MCF 10A (cell line): ENCODE measurements around the gene TXNDC5. TPM values are rescaled to one million over a fixed set of nuclear protein-coding genes. Genes with fewer than 3 reads are reported as not detected.

Experiments used
- Bru-seq: library from RNA; stranded (reverse); fragments of 400-500 nt; gene quantifications from one replicate; lab custom pipeline; 2021; lab: Mats Ljungman, UMichigan
- BruChase-seq, 2 experiments: library from RNA; stranded (reverse); fragments of 400-500 nt; gene quantifications; one replicate each; lab custom pipeline; 2021; lab: Mats Ljungman, UMichigan
- BruUV-seq: library from RNA; stranded (reverse); fragments of 400-500 nt; replicated peaks from 2 replicates; lab custom pipeline; 2021; lab: Mats Ljungman, UMichigan
- CTCF ChIA-PET: fragments of 300-600 bp; sonication (Branson Sonifier 250); formaldehyde crosslinking; extraction: SDS; loops from one replicate; lab custom pipeline; 2021; ENCODE audit warnings: antibody characterized with exemption, inconsistent platforms; lab: Yijun Ruan, JAX
- POLR2A ChIA-PET: fragments of 300-600, 350-650 bp; sonication (Branson Sonifier 250); formaldehyde crosslinking; extraction: SDS; loops from one replicate; lab custom pipeline; 2020; ENCODE audit warnings: antibody characterized with exemption, inconsistent platforms; lab: Yijun Ruan, JAX
- DNase-seq: peaks from one replicate; pipeline ENCODE4 v3.0.0-alpha.2; 2018; ENCODE audit not compliant: unreplicated experiment
- H3K27ac Mint-ChIP-seq: one replicate; pipeline ENCODE4 v1.8.0; 2022; ENCODE audit warnings: mild to moderate bottlenecking, low read depth, mixed read lengths; ENCODE audit not compliant: unreplicated experiment
- H3K27me3 Mint-ChIP-seq: one replicate; pipeline ENCODE4 v1.8.0; 2022; ENCODE audit warnings: mixed read lengths; ENCODE audit not compliant: insufficient read depth, unreplicated experiment
- H3K36me3 Mint-ChIP-seq: one replicate; pipeline ENCODE4 v1.8.0; 2022; ENCODE audit warnings: mild to moderate bottlenecking, moderate library complexity, mixed read lengths; ENCODE audit not compliant: insufficient read depth, unreplicated experiment
- H3K4me1 Mint-ChIP-seq: one replicate; pipeline ENCODE4 v1.8.0; 2022; ENCODE audit warnings: mixed read lengths; ENCODE audit not compliant: insufficient read depth, unreplicated experiment
- H3K4me3 Mint-ChIP-seq: one replicate; pipeline ENCODE4 v1.8.0; 2022; ENCODE audit warnings: mild to moderate bottlenecking, moderate library complexity, mixed read lengths; ENCODE audit not compliant: unreplicated experiment
- H3K9me3 Mint-ChIP-seq: one replicate; pipeline ENCODE4 v1.8.0; 2022; ENCODE audit warnings: mixed read lengths; ENCODE audit not compliant: unreplicated experiment
- intact Hi-C: fragments of 100-400 bp; cut with micrococcal nuclease; formaldehyde crosslinking; loops from 2 replicates; pipeline ENCODE4 v1.14.1; 2022
- long read RNA-seq: library from polyadenylated mRNA; stranded (forward); transcript quantifications from one replicate; pipeline ENCODE4 v2.0.0, GENCODE V29; 2022
- total RNA-seq: library from RNA; stranded (reverse); gene quantifications from 2 replicates; pipeline ENCODE4 v1.2.3, GENCODE V29; 2022
- TF ChIP-seq, protein P1 (sequence below): fragments of 200-600 bp; IDR thresholded peaks from one replicate; pipeline ENCODE4 v1.8.0; 2022; ENCODE audit warnings: antibody characterized with exemption, mild to moderate bottlenecking; ENCODE audit not compliant: unreplicated experiment

The TXNDC5 gene
- total RNA-seq (195 and 263 TPM in 2 replicates), Bru-seq, nascent RNA (percentile 75 among the genes with signal in this experiment), BruChase-seq, experiment 1, labeled RNA remaining after a 6-hour chase (percentile 97 among the genes with signal in this experiment), BruChase-seq, experiment 2, labeled RNA remaining after a 2-hour chase (percentile 89 among the genes with signal in this experiment)
- long read RNA-seq, transcript TXNDC5-202 (4 exons, 2,704 nt): minor isoform, 7 of 766 reads
- long read RNA-seq, transcript TXNDC5-201 (10 exons, 2,964 nt): major isoform, 702 of 766 reads
- long read RNA-seq, partial matches to known transcripts: 15 of 766 reads
- long read RNA-seq, other reads (novel, unspliced or antisense): 39 of 766 reads

DNA sequence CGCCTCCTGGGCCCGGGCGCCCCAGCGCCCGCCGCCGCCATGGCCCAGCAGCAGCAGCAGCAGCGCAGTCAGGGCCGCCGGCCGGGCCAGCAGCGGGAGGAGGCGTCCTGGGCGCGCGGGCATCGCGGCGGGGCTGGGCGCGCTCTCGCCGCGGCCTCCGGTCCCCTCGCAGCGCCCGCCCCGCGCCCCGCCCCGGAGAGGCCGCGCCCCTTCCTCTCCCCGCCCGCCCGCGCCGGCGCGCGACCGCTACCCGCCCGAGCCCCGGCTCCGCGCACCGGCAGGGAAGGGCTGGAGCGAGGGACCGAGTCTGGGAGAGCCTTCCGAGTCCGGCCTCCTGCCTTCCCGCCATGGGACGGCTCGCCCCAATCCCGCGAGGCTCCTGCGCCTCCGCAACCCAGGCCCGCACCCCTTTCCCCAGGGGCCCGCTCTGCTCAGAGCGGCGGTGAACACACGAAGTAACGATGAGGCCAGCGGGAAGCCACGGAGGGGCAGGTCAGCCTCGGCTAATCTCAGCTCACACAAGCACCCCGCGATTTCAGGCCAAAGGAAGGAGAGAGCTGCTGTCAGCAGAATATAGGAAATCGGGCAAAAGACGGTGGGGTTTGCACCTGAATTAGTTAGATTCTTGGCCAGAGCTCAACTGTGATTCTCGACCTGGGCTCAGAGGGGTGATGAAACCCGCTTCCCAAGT, at the start of gene TXNDC5:
Gene TXNDC5, minus strand, starts transcription at position 135 of the 691 bp plus-strand sequence. Its CDS starts 12 bp downstream, at position 123.
- DNase-seq: peak; percentile 73
- Mint-ChIP-seq H3K4me3 (no peak within 1 kb of the TSS), H3K36me3 (peaks cover 8% of the 10 kb centered on the region), H3K27ac (peak within 1 kb of the TSS; percentile 86), H3K9me3 (no peaks in the 10 kb centered on the region), H3K27me3 (no peaks in the 10 kb centered on the region), H3K4me1 (peaks cover 10% of the 10 kb centered on the region)
- no TSS peak for BruUV-seq
- ChIA-PET CTCF (interaction anchor here (0.7 to 2.3 kb wide), 5 partner anchors 18 to 189 kb away, joined by 3 to 13 read pairs (median 5); partner anchors contain the start of gene BMP6), POLR2A (interaction anchor here (0.6 to 3.1 kb wide), 10 partner anchors 85 to 285 kb away, joined by 3 to 13 read pairs (median 4); partner anchors contain the start of genes BLOC1S5, BMP6 and EEF1E1)
- intact Hi-C loops: loop anchor here (1.0 to 5.0 kb wide), 4 partner anchors 65 to 188 kb away; no protein-coding TSS in a partner anchor
- TF ChIP-seq, protein P1, sequence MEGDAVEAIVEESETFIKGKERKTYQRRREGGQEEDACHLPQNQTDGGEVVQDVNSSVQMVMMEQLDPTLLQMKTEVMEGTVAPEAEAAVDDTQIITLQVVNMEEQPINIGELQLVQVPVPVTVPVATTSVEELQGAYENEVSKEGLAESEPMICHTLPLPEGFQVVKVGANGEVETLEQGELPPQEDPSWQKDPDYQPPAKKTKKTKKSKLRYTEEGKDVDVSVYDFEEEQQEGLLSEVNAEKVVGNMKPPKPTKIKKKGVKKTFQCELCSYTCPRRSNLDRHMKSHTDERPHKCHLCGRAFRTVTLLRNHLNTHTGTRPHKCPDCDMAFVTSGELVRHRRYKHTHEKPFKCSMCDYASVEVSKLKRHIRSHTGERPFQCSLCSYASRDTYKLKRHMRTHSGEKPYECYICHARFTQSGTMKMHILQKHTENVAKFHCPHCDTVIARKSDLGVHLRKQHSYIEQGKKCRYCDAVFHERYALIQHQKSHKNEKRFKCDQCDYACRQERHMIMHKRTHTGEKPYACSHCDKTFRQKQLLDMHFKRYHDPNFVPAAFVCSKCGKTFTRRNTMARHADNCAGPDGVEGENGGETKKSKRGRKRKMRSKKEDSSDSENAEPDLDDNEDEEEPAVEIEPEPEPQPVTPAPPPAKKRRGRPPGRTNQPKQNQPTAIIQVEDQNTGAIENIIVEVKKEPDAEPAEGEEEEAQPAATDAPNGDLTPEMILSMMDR: no peak

DNA sequence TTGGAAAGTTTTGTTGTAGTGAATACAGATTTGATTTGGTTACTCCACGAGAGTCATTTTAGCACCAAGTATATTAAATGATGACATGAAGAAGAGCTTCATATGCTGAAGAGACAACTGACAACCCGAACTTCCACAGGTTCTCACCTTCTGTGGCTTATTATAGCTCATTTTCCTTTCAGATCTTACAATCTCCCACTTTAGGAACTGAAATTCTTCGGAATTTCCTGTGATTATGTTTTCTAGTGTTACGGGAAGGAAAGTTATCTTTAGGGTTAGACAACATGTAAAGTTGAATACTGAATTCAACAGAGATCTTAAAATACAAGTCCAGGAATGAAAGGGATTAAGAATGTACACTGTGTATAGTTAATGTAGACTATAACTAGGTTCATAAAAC, 49.6 kb upstream of the TXNDC5 start:
- no peaks in the 10 kb centered on the region for H3K4me1 Mint-ChIP-seq
- no peak overlapping the region for H3K27ac Mint-ChIP-seq
- DNase-seq: no peak
- TF ChIP-seq, protein P1: no peak
- intact Hi-C loops: no loop called here
- no peak overlapping the region for H3K4me3 Mint-ChIP-seq
- H3K9me3 Mint-ChIP-seq: no peaks in the 10 kb centered on the region
- BruUV-seq: no TSS peak
- H3K27me3 Mint-ChIP-seq: no peaks in the 10 kb centered on the region
- H3K36me3 Mint-ChIP-seq: no peaks in the 10 kb centered on the region
- CTCF ChIA-PET: no interaction called here
- POLR2A ChIA-PET: interaction anchor here (0.9 to 1.9 kb wide), 3 partner anchors 10 to 36 kb away, joined by 3 to 5 read pairs (median 3); no protein-coding TSS in a partner anchor

DNA sequence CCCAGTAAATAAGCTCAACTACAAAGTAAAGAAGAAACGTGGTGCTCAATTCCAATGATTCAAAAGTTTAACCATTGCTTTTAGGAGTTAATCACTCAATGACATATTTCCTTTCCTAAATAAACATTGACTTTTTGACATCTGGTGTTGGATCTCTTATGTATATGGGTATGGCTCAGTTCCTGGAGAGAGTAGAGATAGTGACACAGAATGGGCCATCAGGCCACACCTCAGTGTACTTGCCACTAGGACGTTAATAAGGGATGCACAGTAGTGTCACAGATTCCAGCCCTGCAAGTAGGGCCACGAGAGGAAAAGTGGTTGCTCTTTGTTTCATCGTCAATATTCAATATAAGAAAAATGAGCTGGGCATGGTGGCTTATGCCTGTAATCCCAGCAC, 48.9 kb upstream of the TXNDC5 start:
- H3K4me1 Mint-ChIP-seq: no peaks in the 10 kb centered on the region
- ChIA-PET POLR2A (interaction anchor here (0.9 to 1.9 kb wide), 3 partner anchors 9 to 35 kb away, joined by 3 to 5 read pairs (median 3); no protein-coding TSS in a partner anchor), CTCF (no interaction called here)
- no peaks in the 10 kb centered on the region for H3K27me3 Mint-ChIP-seq
- no TSS peak for BruUV-seq
- TF ChIP-seq, protein P1: no peak
- intact Hi-C loops: no loop called here
- no peaks in the 10 kb centered on the region for H3K36me3 Mint-ChIP-seq
- H3K9me3 Mint-ChIP-seq: no peaks in the 10 kb centered on the region
- H3K4me3 Mint-ChIP-seq: no peak overlapping the region
- no peak overlapping the region for H3K27ac Mint-ChIP-seq
- no peak for DNase-seq

DNA sequence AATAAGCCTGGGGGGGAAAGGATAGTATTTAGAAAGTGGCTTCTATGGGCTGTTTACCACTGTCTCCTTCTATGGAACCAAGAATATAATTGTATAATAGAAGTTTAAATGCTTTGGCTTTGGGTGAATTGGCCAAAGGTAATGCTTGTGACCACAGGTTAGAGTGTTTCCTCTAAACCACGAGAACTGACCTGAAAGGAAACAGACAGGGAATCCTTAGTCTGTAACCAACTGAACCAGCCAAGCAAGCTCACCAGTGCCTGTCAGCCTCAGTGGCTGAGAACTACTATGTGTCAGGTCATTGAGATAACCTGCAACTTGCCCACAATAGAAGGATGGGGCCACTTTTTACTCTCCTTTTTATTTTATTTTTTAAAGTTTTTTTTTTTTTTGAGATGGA, 47.9 kb upstream of the TXNDC5 start:
- Mint-ChIP-seq H3K36me3 (no peaks in the 10 kb centered on the region), H3K4me3 (no peak overlapping the region), H3K4me1 (no peaks in the 10 kb centered on the region), H3K27ac (no peak overlapping the region), H3K27me3 (no peaks in the 10 kb centered on the region), H3K9me3 (no peaks in the 10 kb centered on the region)
- POLR2A ChIA-PET: no interaction called here
- TF ChIP-seq, protein P1: no peak
- no peak for DNase-seq
- intact Hi-C loops: no loop called here
- BruUV-seq: no TSS peak
- CTCF ChIA-PET: interaction anchor here (0.6 kb wide), 2 partner anchors 180 to 238 kb away, joined by 3 read pairs; no protein-coding TSS in a partner anchor
